HepG2 (cell line): Measurements from ENCODE around the gene UVSSA.

Source experiments
- AHR ChIP-seq: IDR thresholded peaks from 2 replicates; pipeline ENCODE4 v1.6.1; 2018; ENCODE audit warnings: missing genetic modification reagents, missing compliant biosample characterization
- CBX1 ChIP-seq: IDR thresholded peaks from one replicate; pipeline ENCODE4 v1.6.1; 2016; ENCODE audit warnings: antibody characterized with exemption, low read depth
- ETV6 ChIP-seq: sonication (generic); formaldehyde crosslinking; conservative IDR thresholded peaks from 2 replicates; pipeline ENCODE4 v1.4.0; 2020; ENCODE audit warnings: missing genetic modification reagents
- EZH2 ChIP-seq: conservative IDR thresholded peaks from 2 replicates; pipeline ENCODE4 v1.6.1; 2012; ENCODE audit warnings: mild to moderate bottlenecking, low read depth, low read length, moderate library complexity
- HIC2 ChIP-seq: sonication (generic); formaldehyde crosslinking; IDR thresholded peaks from 2 replicates; pipeline ENCODE4 v1.9.0; 2022; ENCODE audit warnings: low read depth, missing genetic modification reagents
- HINFP ChIP-seq: sonication (generic); formaldehyde crosslinking; IDR thresholded peaks from 2 replicates; pipeline ENCODE4 v1.4.0; 2020; ENCODE audit warnings: low read depth, mild to moderate bottlenecking, missing genetic modification reagents
- POLR2A ChIP-seq, 2 experiments: IDR thresholded peaks; 2 replicates each; pipeline ENCODE4 v1.6.1; 2011; ENCODE audit warnings: low read depth in 2 of 2, low read length in 2 of 2, mild to moderate bottlenecking in 1 of 2, moderate library complexity in 1 of 2; ENCODE audit not compliant: insufficient read depth in 1 of 2
- RNF2 ChIP-seq: fragments of 450-650 bp; conservative IDR thresholded peaks from 2 replicates; pipeline ENCODE4 v1.6.1; 2016; ENCODE audit warnings: low read depth
- ZNF224 ChIP-seq: sonication (generic); formaldehyde crosslinking; IDR thresholded peaks from 2 replicates; pipeline ENCODE4 v1.5.0; 2020; ENCODE audit warnings: mild to moderate bottlenecking, missing genetic modification reagents
- TF ChIP-seq, protein P1 (sequence below): sonication (generic); formaldehyde crosslinking; IDR thresholded peaks from 2 replicates; pipeline ENCODE4 v1.5.0; 2020; ENCODE audit warnings: mild to moderate bottlenecking, missing genetic modification reagents, moderate library complexity
- TF ChIP-seq, protein P2 (sequence below): sonication (generic); formaldehyde crosslinking; IDR thresholded peaks from 2 replicates; pipeline ENCODE4 v1.4.0; 2020; ENCODE audit warnings: missing genetic modification reagents

DNA sequence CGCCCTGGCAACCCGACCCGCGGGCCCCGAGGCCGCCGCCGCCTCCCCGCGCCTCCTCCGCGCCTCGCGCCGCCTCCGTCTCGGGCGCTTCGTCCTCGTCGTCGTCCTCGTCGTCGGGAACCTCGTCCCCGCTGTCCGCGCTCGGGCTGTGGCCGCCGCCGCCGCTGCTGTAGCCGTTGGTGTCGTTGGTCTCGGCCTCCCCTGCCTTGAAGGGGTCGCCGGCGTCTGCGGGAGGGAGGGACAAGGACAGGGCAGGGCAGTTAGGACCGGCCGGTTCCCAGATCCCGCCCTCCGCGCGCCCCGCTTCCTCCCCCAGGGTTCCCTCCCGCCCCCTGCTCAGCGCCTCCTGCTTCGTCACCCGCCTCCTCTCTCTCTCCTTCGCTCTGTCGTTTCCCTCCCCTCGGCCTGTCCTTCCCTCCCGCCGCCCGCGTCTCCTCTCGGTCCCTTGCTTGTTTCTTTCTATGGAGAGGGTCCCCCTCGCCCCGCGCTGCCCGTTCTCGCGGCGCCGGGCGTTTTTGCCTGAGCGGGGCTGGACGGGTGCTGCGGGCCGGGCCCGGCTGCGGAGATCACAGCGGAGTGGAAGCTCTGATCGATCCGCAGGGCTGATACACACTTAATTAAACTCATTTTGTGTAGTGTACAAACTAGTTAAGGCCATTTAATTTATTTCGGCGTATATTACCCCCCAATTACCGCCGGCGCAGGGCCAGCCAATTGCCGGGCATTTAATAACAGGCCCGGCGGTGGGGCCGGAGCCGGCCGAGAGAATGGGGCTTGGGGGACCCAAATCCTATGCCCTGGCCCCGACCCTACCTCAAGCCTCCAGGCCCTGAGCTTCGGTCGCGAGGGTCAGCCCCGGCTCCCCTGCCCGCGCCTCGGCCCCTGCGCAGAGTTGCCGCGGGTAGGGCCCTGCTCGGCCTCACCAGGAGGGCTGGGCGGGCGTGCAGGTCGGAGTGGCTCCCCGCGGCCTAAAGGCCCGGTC lies 56.9 kb downstream of the UVSSA start:
- TF ChIP-seq HIC2 (CRISPR knock-in tag) (no peak), RNF2 (no peak), POLR2A (IDR thresholded peaks at IDR 0.05; ENCODE audit: insufficient read depth in 1 of 2, low read depth in 2 of 2, low read length in 2 of 2) (no peak), CBX1 (no peak), ZNF224 (CRISPR knock-in tag) (no peak), AHR (CRISPR knock-in tag) (no peak), HINFP (no peak), EZH2 (no peak), ETV6 (CRISPR knock-in tag) (no peak)
- TF ChIP-seq, protein P1, sequence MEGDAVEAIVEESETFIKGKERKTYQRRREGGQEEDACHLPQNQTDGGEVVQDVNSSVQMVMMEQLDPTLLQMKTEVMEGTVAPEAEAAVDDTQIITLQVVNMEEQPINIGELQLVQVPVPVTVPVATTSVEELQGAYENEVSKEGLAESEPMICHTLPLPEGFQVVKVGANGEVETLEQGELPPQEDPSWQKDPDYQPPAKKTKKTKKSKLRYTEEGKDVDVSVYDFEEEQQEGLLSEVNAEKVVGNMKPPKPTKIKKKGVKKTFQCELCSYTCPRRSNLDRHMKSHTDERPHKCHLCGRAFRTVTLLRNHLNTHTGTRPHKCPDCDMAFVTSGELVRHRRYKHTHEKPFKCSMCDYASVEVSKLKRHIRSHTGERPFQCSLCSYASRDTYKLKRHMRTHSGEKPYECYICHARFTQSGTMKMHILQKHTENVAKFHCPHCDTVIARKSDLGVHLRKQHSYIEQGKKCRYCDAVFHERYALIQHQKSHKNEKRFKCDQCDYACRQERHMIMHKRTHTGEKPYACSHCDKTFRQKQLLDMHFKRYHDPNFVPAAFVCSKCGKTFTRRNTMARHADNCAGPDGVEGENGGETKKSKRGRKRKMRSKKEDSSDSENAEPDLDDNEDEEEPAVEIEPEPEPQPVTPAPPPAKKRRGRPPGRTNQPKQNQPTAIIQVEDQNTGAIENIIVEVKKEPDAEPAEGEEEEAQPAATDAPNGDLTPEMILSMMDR (CRISPR knock-in tag) = no peak
- TF ChIP-seq, protein P2, sequence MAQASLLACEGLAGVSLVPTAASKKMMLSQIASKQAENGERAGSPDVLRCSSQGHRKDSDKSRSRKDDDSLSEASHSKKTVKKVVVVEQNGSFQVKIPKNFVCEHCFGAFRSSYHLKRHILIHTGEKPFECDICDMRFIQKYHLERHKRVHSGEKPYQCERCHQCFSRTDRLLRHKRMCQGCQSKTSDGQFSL (CRISPR knock-in tag) = no peak
